ENCODE results near the gene RETSAT.
"Not testable (repeated sequence)": the region's sequence is repeated elsewhere in the genome, so short reads cannot be mapped to it uniquely, and the experiment has no call there.

The RETSAT gene

GRCh38 chr2:85355521-85355920 is 1.2 kb upstream of the RETSAT start:
- Histone ChIP-seq H3K4me1 (ENCODE audit: control insufficient read depth, insufficient read depth, low read length, poor library complexity, severe bottlenecking) (peaks cover 3% of the 10 kb centered on the region), H3K36me3 (ENCODE audit: control insufficient read depth, insufficient read depth, low read length) (peaks cover 49% of the 10 kb centered on the region), H3K4me3 (ENCODE audit: extremely low read depth, insufficient read depth, low read length, poor library complexity, severe bottlenecking) (peak overlapping the region; percentile 87), H3K27ac (ENCODE audit: low read depth, low read length, severe bottlenecking) (no peak overlapping the region), H3K9me3 (ENCODE audit: control insufficient read depth, low read length) (no peaks in the 10 kb centered on the region)
- 80 to 100% methylated on average over 1 of the region's 3 CpGs for WGBS, 2 experiments (ENCODE audit: insufficient coverage in 2 of 2)

- H3K36me3 ChIP-seq (ENCODE audit: control insufficient read depth, insufficient read depth, low read length): peaks cover 54% of the 10 kb centered on the region
- H3K9me3 ChIP-seq (ENCODE audit: control insufficient read depth, low read length): no peaks in the 10 kb centered on the region
- WGBS, 2 experiments (ENCODE audit: insufficient coverage in 2 of 2): 18 to 19% methylated on average over 7 to 8 of the region's 10 CpGs
- peaks cover 3% of the 10 kb centered on the region for H3K4me1 ChIP-seq (ENCODE audit: control insufficient read depth, insufficient read depth, low read length, poor library complexity, severe bottlenecking)
- H3K27ac ChIP-seq (ENCODE audit: low read depth, low read length, severe bottlenecking): no peak overlapping the region
- peak overlapping the region; percentile 87 for H3K4me3 ChIP-seq (ENCODE audit: extremely low read depth, insufficient read depth, low read length, poor library complexity, severe bottlenecking)
Measured at GRCh38 chr2:85355073-85355410, 714 bp upstream of the RETSAT start.

DNA sequence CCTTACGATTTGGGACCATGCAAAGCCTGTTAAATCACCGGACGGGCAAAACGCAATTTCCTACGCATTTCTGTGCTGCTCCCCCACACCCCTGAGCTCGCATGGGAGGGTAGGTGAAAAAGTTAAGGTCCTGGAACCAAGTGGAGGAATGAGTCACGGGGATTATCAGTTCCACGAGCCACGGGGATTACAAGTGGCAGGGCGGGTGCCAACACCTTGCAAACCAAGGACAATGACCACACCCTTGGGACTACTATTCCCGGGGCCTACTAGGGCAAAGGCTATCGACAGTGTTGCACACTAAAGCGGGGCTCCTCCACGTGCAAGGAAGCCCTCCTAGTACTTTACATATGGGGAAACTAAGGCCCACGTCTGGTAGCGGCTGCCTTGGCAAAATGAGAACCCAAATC is 447 bp downstream of the RETSAT start:
- peak overlapping the region; percentile 62 for H3K27ac ChIP-seq (ENCODE audit: low read depth, low read length, severe bottlenecking)
- H3K4me3 ChIP-seq (ENCODE audit: extremely low read depth, insufficient read depth, low read length, poor library complexity, severe bottlenecking): peak overlapping the region; percentile 87
- H3K4me1 ChIP-seq (ENCODE audit: control insufficient read depth, insufficient read depth, low read length, poor library complexity, severe bottlenecking): peaks cover 3% of the 10 kb centered on the region
- H3K36me3 ChIP-seq (ENCODE audit: control insufficient read depth, insufficient read depth, low read length): peaks cover 57% of the 10 kb centered on the region
- H3K9me3 ChIP-seq (ENCODE audit: control insufficient read depth, low read length): no peaks in the 10 kb centered on the region
- WGBS, 2 experiments (ENCODE audit: insufficient coverage in 2 of 2): 69 to 75% methylated on average over 14 to 16 of the region's 16 CpGs

DNA sequence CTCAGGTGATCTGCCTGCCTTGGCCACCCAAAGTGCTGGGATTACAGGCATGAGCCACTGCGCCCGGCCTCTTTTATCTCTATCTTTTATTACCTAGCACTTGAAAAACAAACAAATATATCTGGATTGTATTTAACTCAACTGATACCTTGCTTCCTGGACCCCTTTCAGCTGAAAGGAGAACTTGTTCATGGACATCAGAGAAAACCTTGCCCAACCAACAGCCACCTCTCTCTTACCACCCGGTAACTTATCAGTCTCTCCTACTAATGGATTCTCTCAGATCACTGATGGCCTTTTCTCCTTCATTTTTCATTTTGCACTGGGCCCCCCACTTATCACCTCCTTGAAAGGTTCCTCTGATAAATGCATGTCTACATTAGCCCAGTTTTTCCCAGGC is 6.7 kb downstream of the RETSAT start:
- 78 to 97% methylated on average over 1 to 3 of the region's 3 CpGs for WGBS, 2 experiments (ENCODE audit: insufficient coverage in 2 of 2)
- Histone ChIP-seq H3K27ac (ENCODE audit: low read depth, low read length, severe bottlenecking) (no peak overlapping the region), H3K9me3 (ENCODE audit: control insufficient read depth, low read length) (no peaks in the 10 kb centered on the region), H3K36me3 (ENCODE audit: control insufficient read depth, insufficient read depth, low read length) (peaks cover 62% of the 10 kb centered on the region), H3K4me1 (ENCODE audit: control insufficient read depth, insufficient read depth, low read length, poor library complexity, severe bottlenecking) (no peaks in the 10 kb centered on the region), H3K4me3 (ENCODE audit: extremely low read depth, insufficient read depth, low read length, poor library complexity, severe bottlenecking) (no peak overlapping the region)

DNA sequence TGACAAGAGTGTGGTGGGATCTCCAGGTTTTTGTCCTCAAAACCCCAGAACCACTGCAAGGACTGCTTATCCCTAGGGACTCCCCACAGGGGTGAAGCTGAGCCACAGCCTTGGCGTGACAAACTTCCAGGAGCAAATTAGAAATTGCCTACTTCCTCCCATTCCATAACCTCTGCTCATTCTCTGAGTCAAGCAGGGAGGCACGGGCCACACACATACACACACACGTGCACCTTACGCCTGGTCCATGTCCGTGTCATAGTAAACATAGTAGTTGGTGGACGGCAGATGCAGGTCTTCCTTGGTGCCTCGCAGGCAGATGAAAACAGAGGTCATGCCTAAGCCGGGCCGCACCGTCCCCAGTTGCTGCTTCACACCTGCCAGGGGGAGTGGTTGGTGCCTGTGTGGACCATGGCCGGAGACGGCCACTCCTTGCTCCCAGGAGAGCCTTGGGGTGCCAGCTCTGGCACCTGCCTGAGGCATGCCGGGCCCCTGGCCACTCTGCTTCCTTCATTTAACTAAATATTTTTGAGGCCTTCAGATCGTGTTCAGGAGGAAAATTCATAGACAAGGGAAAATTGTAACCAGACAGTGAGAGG is 9.9 kb downstream of the RETSAT start:
- no peak overlapping the region for H3K27ac ChIP-seq (ENCODE audit: low read depth, low read length, severe bottlenecking)
- no peak overlapping the region for H3K4me3 ChIP-seq (ENCODE audit: extremely low read depth, insufficient read depth, low read length, poor library complexity, severe bottlenecking)
- peaks cover 36% of the 10 kb centered on the region for H3K36me3 ChIP-seq (ENCODE audit: control insufficient read depth, insufficient read depth, low read length)
- 94 to 95% methylated on average over 10 to 12 of the region's 14 CpGs for WGBS, 2 experiments (ENCODE audit: insufficient coverage in 2 of 2)
- no peaks in the 10 kb centered on the region for H3K9me3 ChIP-seq (ENCODE audit: control insufficient read depth, low read length)
- no peaks in the 10 kb centered on the region for H3K4me1 ChIP-seq (ENCODE audit: control insufficient read depth, insufficient read depth, low read length, poor library complexity, severe bottlenecking)

DNA sequence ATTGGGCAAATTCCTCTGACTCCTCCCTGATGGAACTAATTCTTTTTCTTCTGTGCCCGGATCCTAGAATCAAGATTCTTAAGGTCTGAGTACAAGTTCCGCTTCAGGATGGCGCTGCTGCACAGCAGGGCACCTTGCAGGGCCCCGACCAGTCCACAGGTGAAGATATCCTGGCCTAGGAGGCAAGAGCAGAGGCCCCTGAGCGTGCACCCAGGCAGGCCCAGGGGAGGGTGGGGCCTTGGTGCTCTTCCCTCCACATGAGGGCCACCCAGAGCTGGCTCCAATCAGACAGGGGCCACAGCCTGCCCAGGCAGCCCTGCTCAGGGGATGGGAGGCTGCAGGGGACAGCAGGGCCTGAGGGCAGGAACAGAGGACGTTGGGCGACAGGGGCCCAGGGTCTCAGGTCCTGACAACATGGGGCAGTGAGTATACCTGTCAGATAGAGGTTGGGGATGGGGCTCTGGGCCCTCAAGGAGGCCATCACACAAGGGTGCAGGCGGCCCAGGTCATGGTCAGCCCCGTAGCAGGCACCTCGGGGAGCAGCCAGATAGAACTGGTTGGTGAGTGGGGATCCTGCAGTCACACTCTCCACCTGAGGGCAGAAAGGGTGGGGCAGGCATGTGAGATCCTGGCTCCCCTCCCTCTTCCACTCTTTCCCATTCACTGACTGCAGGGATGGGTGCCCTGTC is 11.0 kb downstream of the RETSAT start:
- H3K27ac ChIP-seq (ENCODE audit: low read depth, low read length, severe bottlenecking); H3K4me3 ChIP-seq (ENCODE audit: extremely low read depth, insufficient read depth, low read length, poor library complexity, severe bottlenecking); H3K9me3 ChIP-seq (ENCODE audit: control insufficient read depth, low read length); H3K4me1 ChIP-seq (ENCODE audit: control insufficient read depth, insufficient read depth, low read length, poor library complexity, severe bottlenecking): not testable (repeated sequence)
- WGBS, 2 experiments (ENCODE audit: insufficient coverage in 2 of 2): 93 to 96% methylated on average over 7 to 8 of the region's 10 CpGs
- peaks cover 30% of the 10 kb centered on the region for H3K36me3 ChIP-seq (ENCODE audit: control insufficient read depth, insufficient read depth, low read length)

- WGBS, 2 experiments (ENCODE audit: insufficient coverage in 2 of 2): 43 to 89% methylated on average over 1 to 2 of the region's 3 CpGs
- Histone ChIP-seq H3K27ac (ENCODE audit: low read depth, low read length, severe bottlenecking) (no peak overlapping the region), H3K4me3 (ENCODE audit: extremely low read depth, insufficient read depth, low read length, poor library complexity, severe bottlenecking) (no peak overlapping the region), H3K9me3 (ENCODE audit: control insufficient read depth, low read length) (no peaks in the 10 kb centered on the region), H3K4me1 (ENCODE audit: control insufficient read depth, insufficient read depth, low read length, poor library complexity, severe bottlenecking) (no peaks in the 10 kb centered on the region), H3K36me3 (ENCODE audit: control insufficient read depth, insufficient read depth, low read length) (peaks cover 24% of the 10 kb centered on the region)
Measured at GRCh38 chr2:85342156-85342555, 12.2 kb downstream of the RETSAT start.

GRCh38 chr2:85341269-85342029 is 12.9 kb downstream of the RETSAT start:
- Histone ChIP-seq H3K4me1 (ENCODE audit: control insufficient read depth, insufficient read depth, low read length, poor library complexity, severe bottlenecking) (no peaks in the 10 kb centered on the region), H3K9me3 (ENCODE audit: control insufficient read depth, low read length) (no peaks in the 10 kb centered on the region), H3K36me3 (ENCODE audit: control insufficient read depth, insufficient read depth, low read length) (peaks cover 17% of the 10 kb centered on the region), H3K4me3 (ENCODE audit: extremely low read depth, insufficient read depth, low read length, poor library complexity, severe bottlenecking) (no peak overlapping the region), H3K27ac (ENCODE audit: low read depth, low read length, severe bottlenecking) (no peak overlapping the region)
- 95 to 97% methylated on average over 22 to 28 of the region's 30 CpGs for WGBS, 2 experiments (ENCODE audit: insufficient coverage in 2 of 2)

DNA sequence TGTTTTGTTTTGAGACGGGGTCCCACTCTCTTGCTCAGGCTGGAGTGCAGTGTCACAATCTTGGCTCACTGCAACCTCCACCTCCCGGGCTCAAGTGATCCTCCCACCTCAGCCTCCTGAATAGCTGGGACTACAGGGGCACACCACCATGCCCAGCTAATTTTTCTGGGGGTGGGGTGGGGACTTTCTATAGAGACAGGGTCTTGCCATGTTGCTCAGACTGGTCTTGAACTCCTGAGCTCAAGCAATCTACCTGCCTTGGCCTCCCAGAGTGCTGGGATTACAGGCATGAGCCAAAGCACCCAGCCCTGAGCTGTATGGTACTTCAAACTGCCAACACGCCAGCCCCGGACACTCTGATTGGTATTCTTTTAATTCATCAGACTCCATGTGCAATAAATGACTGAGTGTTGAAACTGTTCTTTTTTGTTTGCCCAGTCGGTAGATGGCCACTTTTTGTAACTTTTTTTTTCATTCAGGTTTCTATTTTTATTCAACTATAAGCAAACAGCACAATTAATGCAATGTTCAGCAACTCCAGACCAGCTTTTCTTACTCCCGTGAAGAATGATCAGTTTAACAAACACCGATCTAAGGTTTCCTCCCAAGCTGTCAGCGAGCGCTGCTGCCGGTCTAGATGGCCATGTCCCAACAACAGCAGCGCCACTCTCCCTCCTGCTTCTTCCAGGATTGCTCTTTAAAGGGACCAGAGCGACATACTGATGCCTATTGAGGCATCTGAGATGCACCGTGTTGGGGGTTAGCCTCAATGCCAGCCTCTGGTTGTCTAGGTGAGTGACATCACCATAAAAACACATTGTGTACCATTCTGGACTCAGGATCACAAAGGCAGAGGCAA is 14.1 kb downstream of the RETSAT start:
- no peaks in the 10 kb centered on the region for H3K9me3 ChIP-seq (ENCODE audit: control insufficient read depth, low read length)
- H3K36me3 ChIP-seq (ENCODE audit: control insufficient read depth, insufficient read depth, low read length): peaks cover 5% of the 10 kb centered on the region
- 82 to 86% methylated on average over 7 to 10 of the region's 13 CpGs for WGBS, 2 experiments (ENCODE audit: insufficient coverage in 2 of 2)
- no peaks in the 10 kb centered on the region for H3K4me1 ChIP-seq (ENCODE audit: control insufficient read depth, insufficient read depth, low read length, poor library complexity, severe bottlenecking)
- H3K4me3 ChIP-seq (ENCODE audit: extremely low read depth, insufficient read depth, low read length, poor library complexity, severe bottlenecking): no peak overlapping the region
- H3K27ac ChIP-seq (ENCODE audit: low read depth, low read length, severe bottlenecking): no peak overlapping the region

DNA sequence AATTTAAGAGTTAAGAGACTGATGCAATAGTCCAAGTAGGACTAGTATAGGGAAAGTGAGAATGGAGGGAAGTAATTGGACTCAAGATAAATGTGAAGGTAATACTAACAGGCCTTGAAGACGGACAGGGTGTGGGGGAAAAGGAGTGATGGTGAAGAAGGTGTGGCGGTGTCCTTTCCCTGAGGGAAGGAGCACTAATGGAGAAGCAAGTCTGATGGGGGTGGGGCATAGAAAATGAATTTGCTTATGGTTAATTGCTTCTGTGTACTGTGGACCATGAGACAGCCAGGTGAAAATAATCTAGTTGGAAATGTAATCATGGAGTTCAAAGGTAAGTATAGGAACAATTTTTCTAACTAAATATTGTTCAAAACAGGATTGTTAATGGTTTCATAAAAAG is 19.4 kb downstream of the RETSAT start:
- WGBS, 2 experiments (ENCODE audit: insufficient coverage in 2 of 2): 39 to 50% methylated on average over 2 of the region's 2 CpGs
- Histone ChIP-seq H3K36me3 (ENCODE audit: control insufficient read depth, insufficient read depth, low read length) (no peaks in the 10 kb centered on the region), H3K9me3 (ENCODE audit: control insufficient read depth, low read length) (no peaks in the 10 kb centered on the region)

More for the DNA sequence above, 19.4 kb downstream of the RETSAT start:
- H3K27ac ChIP-seq (ENCODE audit: low read depth, low read length, severe bottlenecking): no peak overlapping the region
- H3K4me1 ChIP-seq (ENCODE audit: control insufficient read depth, insufficient read depth, low read length, poor library complexity, severe bottlenecking): no peaks in the 10 kb centered on the region
- H3K4me3 ChIP-seq (ENCODE audit: extremely low read depth, insufficient read depth, low read length, poor library complexity, severe bottlenecking): no peak overlapping the region

All from mesodermal cell (in vitro differentiated cells).